ENCODE data around the gene C22orf39.

The C22orf39 gene

DNA sequence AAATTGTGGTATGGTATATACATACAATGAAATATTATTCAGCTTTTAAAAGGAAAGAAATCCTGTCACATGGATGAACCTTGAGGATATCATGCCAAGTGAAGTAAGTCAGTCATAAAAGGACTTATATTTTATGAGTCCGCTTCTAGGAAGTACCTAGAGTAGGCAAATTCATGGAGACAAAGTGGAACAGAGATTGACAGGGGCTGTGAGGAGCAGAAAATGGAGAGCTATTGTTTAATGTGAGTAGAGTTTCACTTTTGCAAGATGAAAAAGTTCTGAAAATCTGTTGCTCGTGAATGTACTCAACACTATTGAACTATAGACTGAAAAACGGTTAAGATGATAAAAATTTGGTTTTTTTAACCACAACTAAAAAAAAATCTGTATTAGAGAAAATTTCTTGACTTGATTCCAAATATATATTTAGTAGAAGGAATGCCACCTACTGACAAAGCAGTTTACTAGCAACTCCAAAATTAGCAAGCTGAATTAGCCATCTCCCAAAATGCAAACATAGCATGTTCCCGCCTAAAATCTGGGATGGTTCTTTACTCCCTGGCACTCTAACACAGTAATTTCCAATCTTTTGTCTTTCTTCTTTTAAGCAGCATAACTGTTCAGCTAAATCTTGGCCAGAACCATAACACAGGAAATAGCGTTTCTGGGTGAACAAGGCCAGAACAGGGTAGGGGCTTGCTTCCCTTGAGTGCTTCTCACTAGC, 30.0 kb upstream of the C22orf39 start:
- no peak for DNase-seq

DNA sequence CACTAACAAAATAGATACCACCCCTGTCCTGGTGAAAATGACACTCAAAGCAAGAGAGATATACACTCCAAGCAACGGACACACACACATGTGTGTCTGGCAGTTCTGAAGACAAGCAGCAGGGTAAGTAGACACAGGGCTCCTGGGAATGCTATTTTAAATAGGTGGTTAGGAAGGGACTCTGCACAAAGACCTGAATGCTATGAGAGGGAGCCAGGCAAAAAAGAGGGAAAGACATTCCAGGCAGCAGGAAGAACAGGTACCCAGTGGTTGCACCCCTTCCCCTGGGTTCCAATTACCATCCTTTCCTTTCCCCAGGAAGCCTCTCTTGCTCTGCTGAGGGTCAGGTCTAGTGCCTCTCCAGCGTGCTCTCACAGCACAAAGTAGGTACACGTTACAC, 28.5 kb upstream of the C22orf39 start:
- DNase-seq = no peak

GRCh38 chr22:19473578-19473977, 26.1 kb upstream of the C22orf39 start:
- DNase-seq = no peak

DNA sequence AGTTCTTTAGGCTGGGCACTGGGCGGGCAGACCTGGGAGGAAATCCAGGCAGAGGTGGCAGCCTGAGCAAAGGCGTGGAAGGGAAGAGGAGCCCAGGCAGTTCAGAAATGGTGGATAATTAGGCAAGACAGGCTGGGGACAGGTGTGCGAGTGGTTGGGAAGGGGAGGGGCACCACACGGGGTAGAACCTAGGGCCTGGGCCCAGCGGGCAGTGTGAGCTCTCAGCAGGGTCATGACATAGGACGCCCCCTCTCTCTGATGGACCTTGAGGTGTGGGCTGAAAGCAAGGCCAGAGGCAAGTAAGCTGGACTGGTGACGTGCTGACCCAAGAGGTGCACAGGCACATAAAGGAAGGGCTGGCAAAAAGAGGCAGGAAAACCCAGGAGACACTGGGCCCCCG, 24.7 kb upstream of the C22orf39 start:
- DNase-seq = no peak

GRCh38 chr22:19471572-19471971, 24.1 kb upstream of the C22orf39 start:
- no peak for DNase-seq

GRCh38 chr22:19470010-19470409, 22.5 kb upstream of the C22orf39 start:
- DNase-seq = no peak

GRCh38 chr22:19469421-19469820, 21.9 kb upstream of the C22orf39 start:
- DNase-seq = no peak

DNA sequence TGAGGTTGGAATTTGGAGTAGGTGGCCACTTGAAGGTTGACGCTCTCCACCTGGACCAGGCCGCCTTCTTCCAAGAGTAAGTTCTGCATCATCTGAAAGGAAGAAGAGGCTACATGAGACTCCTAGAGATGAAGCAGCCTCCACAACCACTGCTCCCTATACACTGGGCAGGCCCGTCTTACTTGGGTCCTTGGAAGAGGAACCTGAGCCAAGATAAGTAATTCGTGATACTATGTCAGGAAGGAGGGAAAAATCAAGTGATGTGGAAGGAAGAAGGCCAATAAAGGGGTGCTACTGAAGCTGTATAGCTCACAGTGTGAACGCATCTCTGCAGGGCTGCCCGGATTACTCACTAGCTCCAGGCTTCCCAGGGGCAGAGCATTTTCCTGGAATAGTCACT, 20.4 kb upstream of the C22orf39 start:
- no peak for DNase-seq

- DNase-seq = peak in 1 of 58 donors; percentile 16
Measured at GRCh38 chr22:19466848-19467752, 19.6 kb upstream of the C22orf39 start.

DNA sequence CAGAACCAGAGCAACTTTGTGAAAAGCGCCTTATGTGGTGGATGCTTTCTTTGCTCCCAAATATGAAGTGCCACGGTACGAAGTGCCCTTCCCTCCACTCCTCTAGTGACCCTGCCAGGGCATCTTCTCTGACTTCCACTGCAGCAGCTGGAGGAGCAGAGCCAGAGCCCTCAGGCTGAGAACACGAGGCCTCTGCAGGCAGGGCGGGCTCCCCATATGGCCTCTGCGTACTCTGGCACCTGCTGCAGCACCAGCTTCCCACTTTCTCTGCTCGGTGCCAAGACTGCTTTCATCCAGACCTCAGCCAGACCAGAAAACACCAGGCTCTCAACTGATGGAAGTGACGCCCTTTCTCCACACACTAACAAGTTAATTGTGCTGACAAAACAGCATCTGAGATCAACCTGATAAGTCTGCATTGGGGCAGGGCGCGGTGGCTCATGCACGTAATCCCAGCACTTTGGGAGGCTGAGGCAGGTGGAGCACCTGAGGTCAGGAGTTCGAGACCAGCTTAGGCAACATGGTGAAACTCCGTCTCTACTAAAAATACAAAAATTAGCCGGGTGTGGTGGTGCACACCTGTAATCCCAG, 18.7 kb upstream of the C22orf39 start:
- no peak for DNase-seq

GRCh38 chr22:19464975-19465374, 17.5 kb upstream of the C22orf39 start:
- no peak for DNase-seq

GRCh38 chr22:19464546-19464945, 17.0 kb upstream of the C22orf39 start:
- DNase-seq = no peak

- DNase-seq = no peak
Measured at GRCh38 chr22:19463491-19464469, 16.3 kb upstream of the C22orf39 start.

- no peak for DNase-seq
Measured at GRCh38 chr22:19463008-19463407, 15.5 kb upstream of the C22orf39 start.

GRCh38 chr22:19461506-19461905, 14.0 kb upstream of the C22orf39 start:
- DNase-seq = no peak

GRCh38 chr22:19460036-19460435, 12.5 kb upstream of the C22orf39 start:
- DNase-seq = no peak

- no peak for DNase-seq
Measured at GRCh38 chr22:19457828-19458428, 10.4 kb upstream of the C22orf39 start.

- no peak for DNase-seq
Measured at GRCh38 chr22:19456541-19456940, 9.0 kb upstream of the C22orf39 start.

DNA sequence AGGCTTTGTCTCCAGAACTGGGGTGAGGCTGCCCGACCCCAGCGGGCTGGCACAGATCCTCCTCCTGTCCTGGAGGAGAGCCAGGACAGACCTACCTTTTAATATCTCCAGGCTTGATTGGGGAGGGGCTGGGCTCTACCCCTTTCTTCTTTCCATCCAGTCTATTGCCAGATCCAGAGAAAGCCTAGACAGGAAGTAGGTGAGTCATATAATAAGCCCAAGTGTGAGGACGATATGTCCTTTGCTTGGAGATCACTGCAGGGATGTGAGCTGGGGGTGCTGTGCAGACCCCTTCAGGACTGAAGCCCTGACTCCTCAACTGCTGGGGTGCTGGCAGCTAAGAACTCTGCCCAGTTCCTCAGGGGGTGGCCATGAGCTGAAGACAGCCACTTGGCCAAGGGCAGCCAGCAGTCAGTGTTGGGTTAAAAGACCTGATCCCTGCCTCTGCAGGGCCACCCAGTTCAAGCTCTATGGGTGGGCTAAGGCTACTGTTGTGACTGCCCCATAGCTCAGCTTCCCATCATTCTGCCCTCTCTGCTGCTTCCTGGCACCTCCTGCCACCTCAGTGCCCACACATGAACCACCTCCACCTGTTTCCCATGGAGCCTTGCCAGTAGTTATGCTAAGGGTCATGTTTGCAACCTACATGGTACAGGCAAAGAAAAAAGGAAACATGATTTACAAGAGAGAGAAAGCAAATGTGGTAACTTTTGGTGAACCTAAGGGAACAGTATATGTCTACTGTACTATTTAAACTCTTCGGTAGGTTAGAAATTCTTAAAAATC, 8.3 kb upstream of the C22orf39 start:
- no peak for DNase-seq

- DNase-seq = no peak
Measured at GRCh38 chr22:19455033-19455432, 7.5 kb upstream of the C22orf39 start.
